ENCODE results near the gene DRD1.
"Not testable (repeated sequence)": the region's sequence is repeated elsewhere in the genome, so short reads cannot be mapped to it uniquely, and the experiment has no call there.

DRD1 gene

GRCh38 chr5:175424594-175424993 lies 19.4 kb downstream of the DRD1 start:
- DNase-seq (ENCODE audit: low spot score): not testable (repeated sequence)

- no peak for DNase-seq (ENCODE audit: low spot score)
Measured at GRCh38 chr5:175422058-175422457, 21.9 kb downstream of the DRD1 start.

- no peak for DNase-seq (ENCODE audit: low spot score)
Measured at GRCh38 chr5:175420383-175420782, 23.6 kb downstream of the DRD1 start.

GRCh38 chr5:175418251-175418650 lies 25.7 kb downstream of the DRD1 start:
- no peak for DNase-seq (ENCODE audit: low spot score)

GRCh38 chr5:175417384-175417783 lies 26.6 kb downstream of the DRD1 start:
- DNase-seq (ENCODE audit: low spot score): no peak

- DNase-seq (ENCODE audit: low spot score): no peak
Measured at GRCh38 chr5:175415303-175415702, 28.7 kb downstream of the DRD1 start.

- no peak for DNase-seq (ENCODE audit: low spot score)
Measured at GRCh38 chr5:175410926-175411325, 33.1 kb downstream of the DRD1 start.

- no peak for DNase-seq (ENCODE audit: low spot score)
Measured at GRCh38 chr5:175406300-175406699, 37.7 kb downstream of the DRD1 start.

GRCh38 chr5:175397590-175398297 lies 46.2 kb downstream of the DRD1 start:
- DNase-seq (ENCODE audit: low spot score): not testable (repeated sequence)

- DNase-seq (ENCODE audit: low spot score): not testable (repeated sequence)
Measured at GRCh38 chr5:175395430-175395829, 48.6 kb downstream of the DRD1 start.

GRCh38 chr5:175394601-175395000 lies 49.4 kb downstream of the DRD1 start:
- DNase-seq (ENCODE audit: low spot score): no peak

- DNase-seq (ENCODE audit: low spot score): no peak
Measured at GRCh38 chr5:175393897-175394296, 50.1 kb downstream of the DRD1 start.

- no peak for DNase-seq (ENCODE audit: low spot score)
Measured at GRCh38 chr5:175392236-175392635, 51.7 kb downstream of the DRD1 start.

- no peak for DNase-seq (ENCODE audit: low spot score)
Measured at GRCh38 chr5:175390352-175391083, 53.5 kb downstream of the DRD1 start.

All from pons (tissue), 1 donor.